GM12878 (cell line): ENCODE measurements around the gene TCF7L2. TPM values are rescaled to one million over a fixed set of nuclear protein-coding genes. Genes with fewer than 3 reads are reported as not detected.

Source experiments
- ATAC-seq: fragments of 200-7000 bp; cut with Tn5 transposase; 3 replicates; pipeline ENCODE4 v1.9.1; 2020; ENCODE audit warnings: mild to moderate bottlenecking, moderate library complexity
- BruUV-seq: library from RNA; stranded (reverse); fragments of 400-500 nt; replicated peaks from 2 replicates; lab custom pipeline; 2021; lab: Mats Ljungman, UMichigan
- CTCF ChIA-PET: fragments of 300-600 bp; sonication (Branson Sonifier 250); formaldehyde crosslinking; extraction: SDS; loops from one replicate; lab custom pipeline; 2021; ENCODE audit warnings: inconsistent platforms; lab: Yijun Ruan, JAX
- POLR2A ChIA-PET: fragments of 350-600 bp; formaldehyde crosslinking; extraction: SDS; loops from one replicate; lab custom pipeline; 2021; ENCODE audit warnings: inconsistent platforms; lab: Charles Lee
- RAD21 ChIA-PET: fragments of 300-600 bp; sonication (Branson Sonifier 250); formaldehyde crosslinking; loops from one replicate; lab custom pipeline; 2023; ENCODE audit warnings: antibody characterized with exemption; ENCODE audit not compliant: unreplicated experiment; lab: Charles Lee
- SMC1A ChIA-PET: fragments of 300-600 bp; sonication (Branson Sonifier 250); formaldehyde crosslinking; loops from one replicate; lab custom pipeline; 2023; ENCODE audit not compliant: unreplicated experiment, uncharacterized antibody; lab: Charles Lee
- DNase-seq: peaks from one replicate; pipeline ENCODE4 v3.0.0-alpha.2; 2011; ENCODE audit warnings: low read depth, low spot score
- FAIRE-seq: peaks from 3 replicates; lab custom pipeline; 2011; peaks lifted over from hg19 to GRCh38; lab: Jason Lieb, UNC
- H2AFZ ChIP-seq: 2 replicates; pipeline ENCODE4 v1.6.0; 2011; ENCODE audit warnings: low read depth, low read length, control low read depth; ENCODE audit not compliant: control insufficient read depth
- H3K27ac ChIP-seq: 2 replicates; pipeline ENCODE4 v1.5.1; 2011; ENCODE audit warnings: control low read depth; ENCODE audit not compliant: control insufficient read depth, insufficient read depth
- H3K27me3 ChIP-seq, 2 experiments: replicated peaks in 1 of 2; 2 replicates each; pipeline versions ENCODE4 v1.6.0 to v1.6.1; 2011; ENCODE audit warnings: low read length in 1 of 2; ENCODE audit not compliant: control insufficient read depth in 2 of 2, insufficient read depth in 2 of 2
- H3K36me3 ChIP-seq, 2 experiments: 2 replicates each; pipeline ENCODE4 v1.5.1; 2011; ENCODE audit warnings: low read length in 1 of 2; ENCODE audit not compliant: control insufficient read depth in 2 of 2, insufficient read depth in 2 of 2
- H3K4me1 ChIP-seq: 2 replicates; pipeline ENCODE4 v1.6.1; 2011; ENCODE audit warnings: mild to moderate bottlenecking, low read length, moderate library complexity, mixed read lengths; ENCODE audit not compliant: control insufficient read depth, insufficient read depth
- H3K4me2 ChIP-seq: 2 replicates; pipeline ENCODE4 v1.6.0; 2011; ENCODE audit warnings: control low read depth; ENCODE audit not compliant: control insufficient read depth, insufficient read depth
- H3K4me3 ChIP-seq: fragments of 200-600 bp; sonication (generic); 2 replicates; pipeline ENCODE4 v1.5.1; 2016
- H3K79me2 ChIP-seq: 2 replicates; pipeline ENCODE4 v1.6.0; 2011; ENCODE audit warnings: low read length; ENCODE audit not compliant: control insufficient read depth, insufficient read depth
- H3K9ac ChIP-seq: 2 replicates; pipeline ENCODE4 v1.8.0; 2011; ENCODE audit warnings: low read length, control low read depth, mixed read lengths; ENCODE audit not compliant: control insufficient read depth, insufficient read depth
- H3K9me3 ChIP-seq: replicated peaks from 3 replicates; pipeline ENCODE4 v1.5.1; 2011; ENCODE audit warnings: mild to moderate bottlenecking, low read length; ENCODE audit not compliant: control insufficient read depth, insufficient read depth
- H4K20me1 ChIP-seq: 2 replicates; pipeline ENCODE4 v1.6.0; 2011; ENCODE audit not compliant: control insufficient read depth, insufficient read depth
- CTCF ChIP-seq, 3 experiments: IDR thresholded peaks in 2 of 3; conservative IDR thresholded peaks in 1 of 3; 2 replicates each; pipeline ENCODE4 v1.5.1; 2011; ENCODE audit warnings: low read depth in 3 of 3, low read length in 3 of 3, mild to moderate bottlenecking in 3 of 3, control low read depth in 2 of 3, moderate library complexity in 2 of 3, inconsistent platforms in 1 of 3, mixed read lengths in 1 of 3; ENCODE audit not compliant: control insufficient read depth in 2 of 3, insufficient read depth in 1 of 3; ENCODE audit errors: extremely low read depth in 1 of 3
- HDAC2 ChIP-seq: fragments of 200-600 bp; sonication (generic); IDR thresholded peaks from 2 replicates; pipeline ENCODE4 v1.6.1; 2017
- NFXL1 ChIP-seq: fragments of 450-650 bp; IDR thresholded peaks from 2 replicates; pipeline ENCODE4 v1.6.1; 2017; ENCODE audit warnings: antibody characterized with exemption, mild to moderate bottlenecking, borderline replicate concordance
- NFYB ChIP-seq: IDR thresholded peaks from 2 replicates; pipeline ENCODE4 v1.6.1; 2011; ENCODE audit warnings: low read depth, mild to moderate bottlenecking, low read length, improper control_type of control experiment, moderate library complexity; ENCODE audit not compliant: insufficient read depth
- PBX3 ChIP-seq: IDR thresholded peaks from 2 replicates; pipeline ENCODE4 v1.6.1; 2011; ENCODE audit warnings: mild to moderate bottlenecking, low read depth, low read length, moderate library complexity; ENCODE audit not compliant: insufficient replicate concordance
- POLR2A ChIP-seq: IDR thresholded peaks from 2 replicates; pipeline ENCODE4 v1.6.1; 2011; ENCODE audit warnings: low read depth, mild to moderate bottlenecking, low read length
- USF1 ChIP-seq: IDR thresholded peaks from 2 replicates; pipeline ENCODE4 v1.6.1; 2011; ENCODE audit warnings: borderline replicate concordance, low read depth, mild to moderate bottlenecking, moderate library complexity, mixed read lengths, low read length; ENCODE audit not compliant: insufficient read depth; ENCODE audit errors: extremely low read length
- WRNIP1 ChIP-seq: IDR thresholded peaks from 2 replicates; pipeline ENCODE4 v1.6.1; 2011; ENCODE audit warnings: low read depth, low read length, improper control_type of control experiment, borderline replicate concordance
- WGBS: methylation state at CpG from one replicate; pipeline ENCODE4 v1.1.6; 2016; ENCODE audit warnings: low lambda C conversion rate; ENCODE audit not compliant: insufficient replicate concordance, insufficient coverage; ENCODE audit errors: missing lambda C conversion rate; 5-methylcytosine and 5-hydroxymethylcytosine counted together
- in situ Hi-C: fragments of 300-500 bp; cut with MboI; formaldehyde crosslinking; loops from 9 replicates; pipeline ENCODE4 v1.14.3; 2018; ENCODE audit warnings: mixed read lengths
- intact Hi-C: fragments of 100-400 bp; cut with micrococcal nuclease; formaldehyde crosslinking; loops from one replicate; pipeline ENCODE4 v1.14.2; 2022; ENCODE audit not compliant: unreplicated experiment
- polyA plus RNA-seq, 11 experiments: library from polyadenylated mRNA; depleted of rRNA in 4 of 11; unstranded in 6 of 11; stranded (reverse) in 5 of 11; fragments of >200 nt; fragmentation: Nextera tagmentation in 4 of 11; fragmentation: Illumina TruSeq in 1 of 11; extraction: Ambion mirVana in 4 of 11; extraction: Trizol in 1 of 11; gene quantifications; 1 replicate in 1 of 11; 2 replicates in 10 of 11; pipeline versions ENCODE4 v1.2.1 to v1.2.3, GENCODE V29; 2011 to 2016; ENCODE audit warnings: inconsistent platforms in 2 of 11, missing spikeins in 2 of 11, low read depth in 1 of 11
- total RNA-seq, 4 experiments: library from RNA; depleted of rRNA in 3 of 4; stranded (reverse); fragments of >200 nt in 3 of 4; fragmentation: Illumina TruSeq in 1 of 4; extraction: Trizol in 1 of 4; gene quantifications; 2 replicates each; pipeline versions ENCODE4 v1.2.1 to v1.2.3, GENCODE V29; 2013 to 2021

The TCF7L2 gene
- total and polyA plus RNA-seq, 10 of the 15 experiments (the other 5 are each of a cell fraction or from before 2014, with no cell fraction given): 0.02 to 1.1 (median 0.35) TPM; not detected in 4

- TF ChIP-seq NFYB: no peak
- no peak for TF ChIP-seq USF1
These were observed 192.7 kb downstream of the TCF7L2 start (continued) for GRCh38 chr10:113142601-113143362.

- Histone ChIP-seq H3K79me2 (no peaks in the 10 kb centered on the region), H2AFZ (no peak overlapping the region), H3K4me2 (no peak overlapping the region), H3K27ac (no peak overlapping the region), H3K9me3 (no peaks in the 10 kb centered on the region), H4K20me1 (no peaks in the 10 kb centered on the region), H3K4me3 (no peak overlapping the region), H3K4me1 (no peaks in the 10 kb centered on the region), H3K27me3 (no peaks in the 10 kb centered on the region), H3K9ac (no peak overlapping the region), H3K36me3 (no peaks in the 10 kb centered on the region)
- no TSS peak for BruUV-seq
- no peak for FAIRE-seq
- ChIA-PET CTCF (no interaction called here), RAD21 (no interaction called here), POLR2A (no interaction called here), SMC1A (no interaction called here)
- no peak for TF ChIP-seq CTCF (IDR thresholded peaks at IDR 0.05 in 2 of 3, conservative IDR thresholded peaks at IDR 0.05 in 1 of 3; ENCODE audit: control insufficient read depth in 2 of 3, extremely low read depth in 1 of 3, insufficient read depth in 1 of 3, low read depth in 3 of 3, low read length in 3 of 3)
- no peak for TF ChIP-seq NFXL1
- no peak for TF ChIP-seq NFYB
- TF ChIP-seq PBX3: no peak
- no peak for TF ChIP-seq POLR2A
- no peak for TF ChIP-seq WRNIP1
- no peak for TF ChIP-seq HDAC2
- TF ChIP-seq USF1: no peak
- 39% methylated on average over 5 of the region's 5 CpGs for WGBS
- intact Hi-C loops: no loop called here
- in situ Hi-C loops: no loop called here
- no peak for ATAC-seq
- DNase-seq: no peak
These were observed 194.5 kb downstream of the TCF7L2 start for GRCh38 chr10:113144576-113144975.
